Activated T-helper 1 cell treated with Interleukin-2 at 50 U/mL for 16 hours (primary cell): ENCODE results near the gene TDRD10.
"Not testable (repeated sequence)": the region's sequence is repeated elsewhere in the genome, so short reads cannot be mapped to it uniquely, and the experiment has no call there.

Experiments
- DNase-seq: peaks from one replicate; pipeline ENCODE4 v3.0.0-alpha.2; 2020; ENCODE audit warnings: low read depth

The TDRD10 gene

DNA sequence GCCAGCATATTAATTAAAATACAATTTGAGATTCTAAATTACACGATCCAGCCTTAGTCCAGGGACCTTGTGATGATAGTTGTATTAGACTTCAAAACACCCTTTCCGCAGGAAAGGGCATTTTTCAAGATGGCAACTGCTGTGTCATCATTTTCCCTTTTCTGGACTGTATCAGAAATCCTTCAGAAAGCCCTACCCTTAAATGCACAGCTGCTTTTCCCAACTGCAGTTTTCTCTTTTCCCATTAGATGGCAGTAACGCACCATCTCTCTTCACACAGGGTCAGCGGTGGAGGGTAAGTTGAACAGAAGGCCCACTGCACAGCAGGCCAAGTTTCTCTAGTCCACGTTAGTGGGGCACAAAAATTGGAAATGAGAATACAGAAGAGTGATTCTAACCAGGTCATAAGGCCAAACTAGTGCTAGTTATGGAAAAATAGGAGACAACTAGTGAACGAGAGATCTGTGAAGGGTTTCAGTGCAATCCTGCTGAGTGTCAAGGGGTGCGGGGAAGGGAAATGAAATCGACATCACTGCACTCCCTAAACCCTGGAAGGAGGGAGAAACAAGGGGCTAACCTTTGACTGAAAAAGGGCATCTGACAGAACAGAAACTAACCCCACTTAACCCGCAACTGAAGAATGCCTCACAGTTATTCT lies 22.1 kb upstream of the TDRD10 start:
- DNase-seq: no peak

GRCh38 chr1:154481053-154481452 lies 21.0 kb upstream of the TDRD10 start:
- DNase-seq: no peak

GRCh38 chr1:154483941-154484803 lies 17.8 kb upstream of the TDRD10 start:
- no peak for DNase-seq

DNA sequence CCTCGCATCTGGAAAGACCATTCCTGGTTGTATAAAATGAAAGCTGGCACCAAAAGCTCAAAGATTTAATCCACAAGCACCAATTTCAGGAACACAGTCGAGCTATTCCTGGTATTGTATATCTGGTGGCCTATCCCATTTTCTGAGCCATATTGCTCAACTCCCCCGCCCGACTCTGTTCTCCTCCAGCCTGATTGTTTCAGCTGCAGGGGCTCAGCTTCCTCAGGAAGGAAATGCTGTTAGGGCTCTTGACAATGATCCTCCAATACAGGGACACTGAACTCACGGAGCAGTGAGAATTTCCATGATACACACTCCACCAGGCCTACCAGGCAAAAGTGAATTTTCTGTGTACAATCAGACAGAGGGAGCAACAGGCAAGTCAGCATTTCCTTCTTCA lies 16.9 kb upstream of the TDRD10 start:
- DNase-seq: no peak

DNA sequence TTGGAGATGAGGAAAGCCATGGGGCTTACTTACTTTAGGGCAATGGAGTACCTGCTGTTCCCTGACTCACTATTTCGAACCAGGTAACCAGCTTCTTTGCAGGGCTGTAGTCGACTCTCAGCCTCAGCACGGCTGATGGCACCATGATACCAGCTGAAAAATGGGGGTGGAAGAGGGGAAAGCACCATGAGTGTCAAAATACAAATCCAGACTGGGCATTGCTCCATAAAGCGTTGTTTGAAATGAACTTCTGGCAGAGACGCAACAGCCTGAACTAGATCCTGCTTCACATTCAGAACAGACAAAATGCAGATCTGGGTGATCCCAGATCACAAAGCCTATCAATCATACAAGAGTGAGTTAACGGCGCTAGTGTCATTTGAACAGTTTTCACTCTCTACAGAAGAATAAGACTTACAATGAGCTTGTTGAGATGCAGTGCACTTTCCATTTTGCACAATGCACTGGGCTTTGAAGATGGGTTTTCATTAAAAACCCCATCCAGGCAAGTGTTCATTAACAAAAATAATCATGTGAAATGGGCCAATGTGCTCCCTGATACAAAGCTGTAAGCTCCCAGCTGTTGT lies 16.0 kb upstream of the TDRD10 start:
- DNase-seq: no peak

GRCh38 chr1:154486756-154487155 lies 15.3 kb upstream of the TDRD10 start:
- DNase-seq: not testable (repeated sequence)

GRCh38 chr1:154488922-154489321 lies 13.1 kb upstream of the TDRD10 start:
- no peak for DNase-seq

DNA sequence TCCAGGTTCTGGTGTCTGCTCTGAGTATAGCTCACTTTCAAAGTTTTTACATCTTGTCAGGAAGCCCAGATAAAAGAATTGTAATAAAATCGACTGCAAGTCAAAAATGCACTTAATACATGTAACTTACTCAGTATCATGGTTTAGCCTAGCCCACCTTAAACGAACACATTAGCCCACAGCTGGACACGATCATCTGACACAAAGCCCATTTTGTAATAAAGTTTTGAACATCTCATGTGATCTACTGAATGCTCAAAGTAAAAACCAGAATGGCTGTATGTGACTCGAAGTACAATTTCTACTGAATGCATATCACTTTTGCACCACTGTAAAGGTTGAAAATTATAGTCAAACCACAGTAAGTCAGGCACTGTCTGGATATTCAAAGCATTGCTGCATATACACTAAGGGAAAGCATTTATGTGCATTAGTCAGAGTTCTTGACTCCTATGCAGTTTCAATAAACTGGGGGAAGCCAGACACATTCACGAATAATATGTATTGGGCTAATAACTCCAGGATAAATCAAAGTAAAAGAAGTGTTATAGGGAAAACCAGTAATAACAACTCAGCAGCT lies 12.2 kb upstream of the TDRD10 start:
- no peak for DNase-seq

DNA sequence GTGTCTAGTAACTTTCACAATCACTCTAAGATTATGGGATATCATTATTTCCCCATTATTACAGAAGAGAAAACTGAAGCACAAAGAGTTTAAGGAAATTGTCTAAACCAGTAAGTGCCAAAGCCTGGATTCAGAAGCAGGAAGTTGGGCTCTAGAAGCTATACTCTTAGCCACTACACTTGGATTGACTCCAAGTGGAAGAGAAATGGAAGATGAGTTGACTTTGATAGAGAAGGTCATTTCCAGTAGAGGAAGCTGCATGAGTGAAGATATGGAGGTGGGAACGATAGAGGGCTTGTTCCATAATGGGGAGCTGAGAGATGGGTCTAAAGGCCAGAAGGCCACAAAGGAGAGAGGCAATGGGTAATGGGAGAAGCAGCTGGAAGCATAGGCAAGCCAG lies 11.7 kb upstream of the TDRD10 start:
- DNase-seq: no peak

- no peak for DNase-seq
Measured at GRCh38 chr1:154492115-154492514, 9.9 kb upstream of the TDRD10 start.

- DNase-seq: no peak
Measured at GRCh38 chr1:154493276-154493675, 8.7 kb upstream of the TDRD10 start.

GRCh38 chr1:154495496-154496273 lies 6.3 kb upstream of the TDRD10 start:
- DNase-seq: no peak

GRCh38 chr1:154496383-154496782 lies 5.6 kb upstream of the TDRD10 start:
- no peak for DNase-seq

GRCh38 chr1:154497026-154497806 lies 4.8 kb upstream of the TDRD10 start:
- DNase-seq: no peak

- no peak for DNase-seq
Measured at GRCh38 chr1:154499446-154499845, 2.6 kb upstream of the TDRD10 start.

DNA sequence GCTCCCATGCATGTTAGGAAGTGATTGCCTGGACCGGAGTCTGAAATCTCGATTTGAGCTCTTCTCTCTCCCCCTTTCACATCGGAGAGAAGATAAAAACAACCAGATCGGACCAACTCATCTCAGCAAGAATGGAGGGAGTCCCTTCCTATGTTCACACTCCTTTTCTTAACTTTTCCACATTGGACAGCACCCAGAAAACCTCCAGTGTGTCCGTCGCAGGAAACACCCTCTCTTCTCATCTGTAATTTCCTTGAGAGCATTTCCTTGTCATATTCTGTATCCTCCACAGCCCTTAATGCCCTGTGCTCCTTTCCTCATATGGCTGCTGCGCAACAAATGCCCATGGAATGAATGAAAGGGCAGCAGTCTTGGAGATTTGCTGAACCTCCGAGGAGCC lies 1.5 kb upstream of the TDRD10 start:
- DNase-seq: no peak

- no peak for DNase-seq
Measured at GRCh38 chr1:154501423-154502065, 475 bp upstream of the TDRD10 start.

DNA sequence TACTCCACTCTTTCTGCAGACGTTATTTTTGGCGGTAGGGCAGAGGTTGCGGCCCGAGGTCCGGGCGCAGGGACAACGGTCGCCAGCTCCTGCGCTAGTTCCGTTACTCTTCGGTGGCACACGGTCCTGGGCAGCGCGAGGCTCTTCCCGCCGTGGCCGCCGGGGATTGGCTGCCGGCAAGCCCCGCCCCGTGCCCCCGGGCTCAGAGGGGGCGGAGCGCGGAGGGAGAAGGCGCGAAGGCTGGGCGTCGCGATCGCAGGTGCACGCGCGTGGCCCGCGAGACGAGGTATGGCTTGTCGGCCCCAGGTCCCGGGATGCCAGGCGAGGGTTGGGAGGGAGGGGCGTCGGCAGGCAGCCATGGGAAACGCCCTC lies 711 bp downstream of the TDRD10 start:
- DNase-seq: no peak

DNA sequence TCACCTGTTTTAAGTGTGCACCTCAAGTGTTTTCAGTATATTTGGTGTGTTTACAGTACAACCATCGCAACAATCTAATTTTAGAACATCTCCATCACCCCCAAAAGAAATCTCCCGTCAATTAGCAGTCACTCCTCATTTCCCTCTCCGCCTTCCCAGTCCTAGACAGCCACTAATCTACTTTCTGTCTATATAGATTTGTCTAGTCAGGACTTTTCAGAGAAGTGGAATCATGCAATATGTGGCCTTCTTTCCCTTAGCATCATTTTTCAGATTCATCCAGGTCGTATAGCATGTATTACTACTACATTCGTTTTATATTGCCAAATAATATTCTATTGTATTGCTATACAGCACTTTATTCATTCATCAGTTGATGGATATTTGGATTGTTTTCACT lies 1.9 kb downstream of the TDRD10 start:
- DNase-seq: no peak

- DNase-seq: no peak
Measured at GRCh38 chr1:154512760-154513159, 10.7 kb downstream of the TDRD10 start.

DNA sequence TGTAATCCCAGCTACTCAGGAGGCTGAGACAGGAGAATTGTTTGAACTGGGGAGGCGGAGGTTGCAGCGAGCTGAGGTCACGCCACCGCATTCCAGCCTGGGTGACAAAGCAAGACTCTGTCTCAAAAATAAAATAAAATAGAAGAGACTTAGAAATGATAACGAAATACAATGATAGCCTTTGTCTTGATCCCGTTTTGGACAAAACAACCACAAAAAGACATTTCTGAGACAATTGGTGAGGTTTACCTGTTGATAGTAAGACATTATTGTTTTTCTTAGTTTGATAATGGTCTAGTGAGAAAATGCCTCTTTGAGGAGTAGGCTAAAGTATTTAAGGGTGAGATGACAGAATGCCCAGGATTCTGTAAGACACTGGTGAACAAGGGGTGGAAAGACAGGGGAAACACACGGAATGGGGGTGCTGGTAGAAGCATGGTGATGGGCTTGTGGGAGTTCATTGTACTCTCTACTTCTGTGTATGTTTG lies 12.1 kb downstream of the TDRD10 start:
- no peak for DNase-seq
